ENCODE measurements around the gene MPDZ. TPM values are rescaled to one million over a fixed set of nuclear protein-coding genes. Genes with fewer than 3 reads are reported as not detected.

MPDZ gene, protein sequence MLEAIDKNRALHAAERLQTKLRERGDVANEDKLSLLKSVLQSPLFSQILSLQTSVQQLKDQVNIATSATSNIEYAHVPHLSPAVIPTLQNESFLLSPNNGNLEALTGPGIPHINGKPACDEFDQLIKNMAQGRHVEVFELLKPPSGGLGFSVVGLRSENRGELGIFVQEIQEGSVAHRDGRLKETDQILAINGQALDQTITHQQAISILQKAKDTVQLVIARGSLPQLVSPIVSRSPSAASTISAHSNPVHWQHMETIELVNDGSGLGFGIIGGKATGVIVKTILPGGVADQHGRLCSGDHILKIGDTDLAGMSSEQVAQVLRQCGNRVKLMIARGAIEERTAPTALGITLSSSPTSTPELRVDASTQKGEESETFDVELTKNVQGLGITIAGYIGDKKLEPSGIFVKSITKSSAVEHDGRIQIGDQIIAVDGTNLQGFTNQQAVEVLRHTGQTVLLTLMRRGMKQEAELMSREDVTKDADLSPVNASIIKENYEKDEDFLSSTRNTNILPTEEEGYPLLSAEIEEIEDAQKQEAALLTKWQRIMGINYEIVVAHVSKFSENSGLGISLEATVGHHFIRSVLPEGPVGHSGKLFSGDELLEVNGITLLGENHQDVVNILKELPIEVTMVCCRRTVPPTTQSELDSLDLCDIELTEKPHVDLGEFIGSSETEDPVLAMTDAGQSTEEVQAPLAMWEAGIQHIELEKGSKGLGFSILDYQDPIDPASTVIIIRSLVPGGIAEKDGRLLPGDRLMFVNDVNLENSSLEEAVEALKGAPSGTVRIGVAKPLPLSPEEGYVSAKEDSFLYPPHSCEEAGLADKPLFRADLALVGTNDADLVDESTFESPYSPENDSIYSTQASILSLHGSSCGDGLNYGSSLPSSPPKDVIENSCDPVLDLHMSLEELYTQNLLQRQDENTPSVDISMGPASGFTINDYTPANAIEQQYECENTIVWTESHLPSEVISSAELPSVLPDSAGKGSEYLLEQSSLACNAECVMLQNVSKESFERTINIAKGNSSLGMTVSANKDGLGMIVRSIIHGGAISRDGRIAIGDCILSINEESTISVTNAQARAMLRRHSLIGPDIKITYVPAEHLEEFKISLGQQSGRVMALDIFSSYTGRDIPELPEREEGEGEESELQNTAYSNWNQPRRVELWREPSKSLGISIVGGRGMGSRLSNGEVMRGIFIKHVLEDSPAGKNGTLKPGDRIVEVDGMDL (N-terminal part only)
- 130 and 175 TPM in 2 replicates for total RNA-seq

DNA sequence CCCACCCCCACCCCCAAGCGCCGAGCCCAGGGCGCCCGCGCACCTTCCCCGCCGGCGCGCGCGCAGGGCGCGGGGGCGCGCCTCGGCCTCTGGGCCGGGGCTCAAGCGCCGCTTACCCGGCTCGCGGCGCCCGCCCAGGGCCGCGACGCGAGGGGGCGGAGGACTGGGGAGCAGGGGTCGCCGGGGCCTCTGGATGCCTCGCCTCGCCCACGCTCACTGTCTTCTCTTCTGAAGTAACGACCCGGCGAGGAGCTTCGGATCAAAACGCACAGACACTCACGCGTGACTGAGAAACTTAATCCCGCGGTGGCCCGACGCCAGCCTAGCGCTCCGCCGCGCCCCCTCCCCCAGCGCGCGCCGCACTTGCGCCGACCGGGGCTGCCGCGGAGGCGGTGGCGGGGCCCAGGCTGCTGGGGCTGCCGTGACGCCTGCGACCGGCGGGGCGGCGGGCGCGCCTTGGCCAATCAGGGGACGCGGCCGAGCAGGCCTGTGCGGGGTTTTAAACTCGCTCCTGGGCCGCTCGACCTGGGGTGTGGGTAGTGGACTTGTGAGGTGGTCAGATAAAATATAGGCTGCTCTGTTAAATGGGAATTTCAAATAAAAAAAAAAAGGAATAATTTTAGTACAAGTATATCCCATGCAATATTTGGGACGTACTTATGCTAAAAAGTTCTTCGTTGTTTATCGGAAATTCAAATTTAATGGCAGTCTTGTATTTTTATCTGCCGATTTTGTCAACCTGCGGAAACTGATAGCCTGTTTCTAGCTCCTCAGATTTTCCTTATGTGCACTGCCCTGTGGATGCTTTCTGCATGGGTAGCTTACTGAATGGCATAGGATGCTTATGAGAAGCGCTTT is at the start of gene MPDZ:
TSS of gene MPDZ (minus strand) at position 409 of the 858 bp plus-strand sequence. CDS start 29,377 bp downstream, outside the sequence.
- DNase-seq: peak; percentile 84

DNA sequence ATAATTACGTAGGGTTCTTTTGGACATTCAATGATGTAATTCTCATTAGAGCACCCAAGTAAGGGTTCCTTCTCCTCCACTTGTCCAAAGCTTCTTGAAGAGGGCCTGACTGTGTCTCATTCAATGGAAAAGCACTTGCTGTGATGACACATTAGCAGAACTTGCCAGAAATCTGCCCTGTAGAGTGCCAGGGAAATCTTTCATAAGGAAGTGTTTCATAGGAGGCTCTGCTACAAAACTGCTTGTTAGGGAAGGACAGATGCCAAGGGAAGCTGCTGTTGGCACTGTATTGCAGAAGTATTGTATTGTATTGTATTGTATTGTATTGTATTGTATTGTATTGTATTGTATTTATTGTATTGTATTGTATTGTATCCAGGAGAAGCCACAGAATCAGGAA is 45.5 kb upstream of the MPDZ start:
- DNase-seq: peak; percentile 61

DNA sequence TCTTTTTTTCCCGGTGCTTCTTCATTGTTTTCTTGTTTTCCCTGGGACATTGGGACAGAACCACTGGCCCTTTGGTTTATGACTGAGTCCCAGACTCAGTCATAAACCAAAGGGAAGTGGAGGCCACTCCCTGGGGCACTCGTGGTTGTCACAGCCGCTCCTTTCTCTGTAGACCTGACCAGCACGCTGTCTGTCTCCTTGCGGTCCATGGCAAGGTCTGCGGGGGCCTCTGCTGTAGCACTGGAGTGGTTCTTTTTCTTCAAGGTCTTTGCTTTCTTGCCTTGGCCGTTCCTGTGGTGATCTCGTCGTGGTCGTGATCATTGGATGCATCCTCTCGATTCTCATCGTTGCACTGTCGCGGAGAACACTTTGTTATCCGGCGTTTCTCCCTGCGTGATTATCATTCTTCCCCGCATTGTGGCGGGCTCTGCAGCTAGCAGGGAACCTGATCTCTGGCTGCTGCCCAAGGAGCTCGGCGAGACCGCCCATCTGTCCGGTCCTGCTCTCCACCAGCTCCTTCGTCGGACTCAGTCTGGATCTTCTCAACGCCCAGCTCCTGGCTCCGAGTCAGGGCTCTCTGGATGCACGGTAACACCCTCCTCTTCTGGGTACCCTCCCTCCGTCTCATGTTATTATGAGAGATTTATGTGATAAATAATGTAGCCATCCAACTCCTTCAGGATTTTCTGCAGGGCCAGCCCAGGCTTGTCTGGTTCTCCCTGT is 43.5 kb upstream of the MPDZ start:
- no peak for DNase-seq

DNA sequence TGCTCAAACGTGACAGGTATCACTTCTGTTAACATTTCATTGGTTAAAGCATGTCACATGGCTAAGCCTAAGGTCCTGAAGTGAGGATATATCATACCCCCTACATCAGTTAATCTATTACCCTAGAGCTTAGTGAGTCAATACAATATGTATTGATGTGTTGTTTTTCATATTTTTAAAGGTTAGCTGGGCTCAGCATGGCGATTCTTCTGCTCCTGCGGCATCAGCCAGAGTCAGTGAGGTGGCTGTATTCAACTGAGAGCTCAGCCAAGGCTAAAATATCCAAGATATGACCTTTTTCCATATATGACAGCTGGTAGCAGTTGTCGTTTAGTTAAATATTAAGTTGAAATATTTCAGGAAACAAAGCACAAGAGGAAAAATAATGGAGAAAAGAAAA is 38.5 kb upstream of the MPDZ start:
- DNase-seq: no peak

DNA sequence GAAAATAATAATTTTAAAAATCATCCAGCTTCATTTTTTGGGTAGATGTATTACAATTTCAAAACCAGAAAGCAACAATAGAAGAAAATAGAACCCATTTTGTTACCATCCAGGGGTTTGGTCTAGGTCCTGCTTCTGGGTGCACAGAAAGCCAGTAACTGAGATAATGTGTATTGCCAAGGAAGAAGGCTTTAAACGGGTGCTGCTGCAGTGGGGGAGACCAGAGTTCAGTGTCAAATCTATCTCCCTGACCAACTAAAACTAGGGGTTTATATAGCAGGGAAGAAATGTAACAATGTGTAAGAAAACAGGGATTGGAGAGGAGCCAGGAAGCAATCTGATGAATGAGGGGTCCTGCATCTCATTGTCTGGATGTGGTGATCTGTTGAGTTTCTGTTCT is 17.5 kb upstream of the MPDZ start:
- DNase-seq: no peak

DNA sequence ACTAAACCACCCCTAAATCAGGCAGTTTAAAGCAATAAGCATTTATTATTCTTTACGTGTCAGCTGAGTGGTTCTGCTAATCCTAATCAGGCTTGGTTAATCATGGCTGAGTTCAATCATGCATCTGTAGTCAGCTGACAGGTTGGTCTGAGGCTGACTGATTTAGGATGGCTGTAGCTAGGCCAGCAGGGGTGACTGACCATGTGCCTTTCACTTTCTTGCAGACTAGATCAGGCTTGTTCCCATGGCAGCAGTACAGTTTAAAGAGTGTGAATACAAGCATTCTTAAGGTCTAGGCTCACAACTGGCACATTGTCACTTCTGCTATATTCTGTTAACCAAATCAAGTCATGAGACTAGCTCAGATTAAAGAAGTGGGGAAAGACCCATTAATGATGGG is 16.1 kb upstream of the MPDZ start:
- DNase-seq: no peak

DNA sequence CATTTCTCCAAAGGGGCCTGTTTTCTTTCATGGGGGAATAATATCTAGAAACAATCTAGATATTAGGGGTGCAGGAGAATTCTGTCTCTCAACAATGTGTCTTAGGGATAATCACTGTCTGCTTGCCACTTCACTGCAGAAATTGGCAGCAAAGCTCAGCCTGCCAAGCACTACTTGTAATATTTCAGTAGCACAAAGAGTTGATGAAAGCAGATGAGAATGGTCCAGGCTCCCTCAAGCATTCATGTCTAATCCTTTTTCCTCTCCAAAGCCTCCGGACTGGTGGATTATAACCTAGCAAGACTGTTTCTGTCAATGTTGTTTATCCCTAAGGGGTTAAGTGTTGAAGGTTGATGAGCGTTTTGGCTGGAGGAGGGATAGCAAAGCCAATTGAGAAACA is 13.3 kb upstream of the MPDZ start:
- no peak for DNase-seq

DNA sequence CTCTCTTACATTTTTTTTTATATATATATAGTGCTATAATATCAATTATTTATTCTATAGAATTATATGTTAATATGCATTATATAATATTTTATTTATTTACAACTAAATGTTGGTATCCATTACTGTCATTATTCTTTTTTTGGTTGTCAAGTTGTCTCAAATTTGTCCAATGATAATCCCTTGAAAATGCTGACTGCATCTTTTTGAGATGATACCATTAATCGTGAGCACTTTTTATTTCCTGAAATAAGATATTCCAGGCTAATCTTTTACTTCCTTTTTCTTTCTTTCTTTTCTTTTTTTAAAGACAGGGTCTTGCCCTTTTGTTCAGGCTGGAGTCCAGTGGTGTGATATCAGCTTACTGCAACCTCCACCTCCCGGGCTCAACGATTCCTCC is 12.7 kb upstream of the MPDZ start:
- no peak for DNase-seq

DNA sequence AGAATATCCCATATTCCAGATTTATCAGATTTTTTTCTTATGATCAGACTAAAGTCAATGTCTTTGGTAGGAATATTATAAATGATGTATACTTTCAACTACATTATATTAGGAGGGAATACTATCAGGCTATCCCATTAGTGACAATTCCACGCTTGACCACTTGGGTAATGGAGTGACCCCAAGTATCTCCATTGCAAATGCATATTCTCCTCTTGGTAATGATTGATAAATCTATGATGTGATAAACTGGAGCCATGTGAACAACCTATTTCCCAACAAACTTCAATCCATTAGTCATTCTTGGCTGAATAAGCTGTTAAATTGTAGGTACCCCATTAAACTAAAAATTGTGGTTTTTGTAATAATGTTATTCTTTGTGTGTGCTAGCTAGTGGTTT is 12.2 kb upstream of the MPDZ start:
- DNase-seq: no peak

DNA sequence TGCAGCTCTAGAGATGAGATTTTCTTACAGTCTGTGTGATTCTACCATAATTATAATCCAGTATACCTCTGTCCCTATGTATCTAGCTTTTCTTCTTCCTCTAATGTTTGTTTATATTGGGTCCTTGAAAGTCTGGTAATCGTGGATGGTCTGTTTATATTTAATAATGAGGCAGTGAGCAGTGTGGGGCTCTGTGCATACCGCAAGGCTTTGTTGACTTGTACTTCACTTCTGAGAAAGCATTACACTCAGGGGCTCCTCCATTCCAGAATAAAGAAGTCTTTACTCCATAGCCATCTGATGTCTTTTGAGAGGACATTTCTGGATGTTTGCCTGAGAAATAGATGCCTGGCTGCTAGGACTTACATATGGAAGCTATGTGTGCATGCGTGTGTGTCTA is 4.5 kb upstream of the MPDZ start:
- DNase-seq: no peak

DNA sequence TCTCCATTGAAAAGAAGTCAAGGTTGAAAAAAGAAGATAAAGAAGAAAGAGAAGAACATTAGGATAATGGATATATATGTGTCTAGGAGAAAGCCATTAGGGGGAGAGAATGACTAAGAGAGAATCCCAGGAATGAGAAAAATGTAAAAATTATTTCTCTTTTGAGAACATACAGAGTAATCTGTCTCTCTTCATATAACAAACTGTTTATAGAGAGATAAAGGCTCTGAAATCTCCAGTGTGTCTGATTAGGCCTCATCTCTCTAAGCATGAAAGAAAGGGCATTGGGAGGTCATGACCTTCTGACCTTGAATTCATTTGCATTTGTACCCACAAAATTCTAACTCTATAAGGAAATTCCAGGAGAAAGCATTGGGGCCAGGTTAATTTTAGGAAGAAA is 3.5 kb upstream of the MPDZ start:
- DNase-seq: no peak

DNA sequence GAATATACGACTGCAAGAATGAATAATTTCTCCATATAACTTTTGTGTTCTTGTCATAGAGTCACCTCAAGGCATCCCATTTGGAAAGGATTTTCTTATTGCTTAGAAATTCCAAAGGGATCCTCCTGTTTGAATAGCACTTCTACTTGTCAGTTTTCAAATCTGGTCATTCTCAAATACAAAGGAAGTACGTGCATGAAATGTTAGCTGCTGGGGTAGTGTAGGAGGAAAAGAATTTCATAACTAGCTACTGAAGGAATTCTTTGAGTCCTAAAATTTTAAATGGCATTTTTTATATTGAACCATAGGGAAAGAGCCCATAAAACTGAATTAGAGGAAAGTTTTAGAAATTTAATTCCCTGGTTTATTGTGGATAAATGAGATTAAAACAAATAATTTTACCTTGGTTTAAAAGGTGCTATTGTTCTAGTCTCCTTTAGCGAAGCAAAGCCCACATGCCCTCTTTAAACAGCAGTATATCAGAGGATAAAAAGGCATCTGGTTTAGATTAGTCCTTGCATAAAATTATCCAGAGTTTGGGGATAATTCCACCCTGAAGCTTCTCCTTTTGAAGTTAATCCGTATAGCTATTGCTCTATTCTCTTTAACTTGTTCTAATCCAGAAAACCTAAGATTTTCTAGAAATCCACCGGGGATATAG is 2.0 kb upstream of the MPDZ start:
- no peak for DNase-seq

DNA sequence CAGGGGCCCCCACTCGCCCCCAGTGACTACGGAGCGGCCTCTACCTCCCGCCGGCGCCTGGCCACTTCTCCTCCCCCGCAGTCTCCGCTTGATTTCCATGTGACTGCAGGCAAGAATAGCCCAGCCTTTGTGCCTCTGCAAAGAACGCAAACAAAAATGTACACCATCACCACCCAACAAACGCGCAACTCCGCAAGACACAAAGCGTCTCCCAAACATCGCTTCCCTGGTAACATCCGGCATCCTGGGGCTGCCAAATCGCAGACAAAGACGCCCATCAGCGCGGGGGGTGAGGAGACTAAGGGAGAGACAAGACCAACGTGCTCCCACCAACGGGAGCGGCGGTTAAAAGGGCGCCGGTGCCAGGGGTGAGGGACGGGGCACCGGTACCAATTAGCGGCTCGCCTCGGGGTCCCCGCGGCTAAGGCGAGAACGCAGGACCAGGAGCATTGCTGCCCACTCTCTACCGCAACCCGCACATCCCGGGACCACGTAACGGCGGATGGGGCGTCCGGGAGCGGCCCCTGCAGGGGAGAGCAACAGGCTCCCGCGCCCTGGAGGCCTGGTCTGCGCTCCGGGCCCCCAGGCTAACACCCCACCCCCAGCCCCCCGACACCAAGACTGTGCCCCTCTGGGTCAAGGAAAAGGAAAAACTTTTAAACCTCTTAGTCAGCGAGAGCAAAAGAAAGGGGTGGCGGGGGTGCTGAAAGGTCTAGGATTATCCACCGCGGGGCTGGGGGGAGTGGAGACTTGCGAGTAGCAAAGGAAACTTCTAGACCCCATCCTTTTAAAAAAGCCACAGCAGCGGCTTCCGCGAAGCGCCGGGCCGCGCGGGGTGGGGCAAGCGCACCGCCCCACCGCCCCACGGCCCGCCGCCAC is 885 bp downstream of the MPDZ start:
- peak; percentile 80 for DNase-seq

DNA sequence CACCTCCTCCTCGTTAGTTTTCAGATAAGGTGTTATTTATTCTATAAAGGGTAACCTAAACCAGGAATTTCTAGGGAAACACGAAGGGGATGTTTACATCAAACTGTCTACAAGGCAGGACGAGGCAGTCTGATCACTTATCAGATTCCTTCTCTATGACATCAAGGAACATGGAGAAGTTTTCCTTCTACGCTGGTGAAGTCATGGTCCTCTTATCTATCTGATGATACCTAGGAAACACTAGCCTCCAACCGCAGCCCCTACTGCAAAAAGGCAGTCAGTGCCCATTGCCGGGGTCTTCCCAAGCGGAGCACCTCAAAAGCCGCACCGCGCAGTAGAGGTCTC is 1.5 kb downstream of the MPDZ start:
- DNase-seq: peak; percentile 72

DNA sequence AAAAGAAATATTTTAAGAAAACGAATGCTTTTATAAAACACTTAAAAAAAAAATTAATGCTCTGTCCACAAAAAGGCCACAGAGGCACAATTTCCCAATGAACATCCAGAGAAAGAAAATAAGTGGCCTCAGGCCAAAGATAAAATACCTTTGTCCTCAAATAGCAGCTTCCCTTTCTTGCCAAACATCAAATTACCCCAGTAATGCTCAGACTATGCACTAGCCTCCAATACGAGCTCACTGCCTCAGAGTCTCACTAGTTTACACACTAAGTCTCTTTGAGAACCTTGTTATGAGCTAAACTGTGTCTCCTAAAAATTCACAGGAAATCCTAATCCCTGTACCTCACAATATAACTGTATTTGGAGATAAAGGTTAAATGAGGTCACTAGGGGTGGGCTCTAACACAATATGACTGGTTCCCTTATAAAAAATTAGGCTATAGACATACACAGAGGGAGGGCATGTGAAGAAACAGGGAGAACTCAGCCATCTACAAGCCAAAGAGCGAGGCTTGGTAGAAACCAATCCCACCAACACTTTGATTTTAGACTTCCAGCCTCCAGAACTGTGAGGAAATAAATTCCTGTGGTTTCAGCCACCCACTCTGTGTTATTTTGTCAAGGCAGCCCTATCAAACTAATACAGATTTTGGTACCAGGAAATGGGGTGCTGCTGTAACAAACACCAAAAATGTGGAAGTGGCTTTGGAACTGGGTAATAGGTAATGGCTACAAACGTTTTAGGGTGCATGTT is 4.4 kb downstream of the MPDZ start:
- peak; percentile 60 for DNase-seq

DNA sequence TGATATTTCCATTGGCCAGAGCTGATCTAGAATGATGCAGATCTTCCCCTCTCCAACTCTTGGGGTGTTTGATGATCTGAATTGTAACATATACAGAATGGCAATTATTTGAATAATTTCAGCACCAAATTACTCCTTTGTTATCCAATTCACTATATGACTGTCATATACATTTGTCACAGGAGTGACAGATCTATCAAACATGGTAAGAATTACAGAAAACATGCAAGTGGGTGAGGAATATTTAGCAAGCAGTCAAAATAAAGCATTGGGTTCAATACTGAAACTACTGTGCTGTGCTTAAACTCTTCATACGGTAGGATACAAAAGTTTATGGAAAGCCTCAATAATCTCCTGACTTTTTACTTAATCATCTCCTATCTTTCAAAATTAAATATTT is 8.8 kb downstream of the MPDZ start:
- DNase-seq: no peak

DNA sequence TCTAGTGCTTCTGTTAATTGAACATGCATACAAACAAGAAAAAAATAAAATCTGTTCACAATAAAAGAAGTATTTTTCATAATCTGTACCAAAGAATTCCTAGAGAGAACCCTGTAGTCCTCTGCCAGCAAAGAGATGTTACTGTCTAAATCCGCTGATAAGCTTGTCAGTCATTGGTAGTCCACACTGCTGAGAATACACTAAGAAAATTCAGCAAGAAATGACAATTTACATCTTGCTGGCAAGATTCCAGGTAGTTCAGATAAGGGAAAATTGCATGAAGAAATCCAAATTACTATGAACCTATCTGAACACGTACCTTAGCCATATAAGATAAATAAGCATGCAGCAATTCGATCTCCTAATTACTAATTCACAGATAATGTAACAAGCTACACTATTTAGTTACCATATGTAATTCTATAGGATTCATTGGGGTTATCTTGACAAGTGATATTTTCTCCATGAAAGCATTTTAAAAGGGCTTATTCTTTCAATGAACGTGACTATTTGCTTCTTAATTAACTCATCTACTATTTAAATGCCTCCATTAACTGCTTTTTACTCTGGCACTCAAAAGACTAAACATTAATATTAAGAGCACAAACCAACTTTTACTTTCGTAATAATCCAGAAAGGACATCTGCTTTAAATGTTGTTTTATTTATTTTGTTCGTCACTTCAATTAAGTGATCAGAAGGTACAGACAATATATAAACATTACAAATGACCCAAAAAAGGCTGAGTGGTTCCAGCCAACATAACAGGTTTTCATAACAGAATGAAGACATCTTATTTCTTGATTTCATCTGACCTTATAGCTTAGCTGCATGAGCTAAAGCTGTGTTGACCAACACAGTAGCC is 9.7 kb downstream of the MPDZ start:
- DNase-seq: no peak

DNA sequence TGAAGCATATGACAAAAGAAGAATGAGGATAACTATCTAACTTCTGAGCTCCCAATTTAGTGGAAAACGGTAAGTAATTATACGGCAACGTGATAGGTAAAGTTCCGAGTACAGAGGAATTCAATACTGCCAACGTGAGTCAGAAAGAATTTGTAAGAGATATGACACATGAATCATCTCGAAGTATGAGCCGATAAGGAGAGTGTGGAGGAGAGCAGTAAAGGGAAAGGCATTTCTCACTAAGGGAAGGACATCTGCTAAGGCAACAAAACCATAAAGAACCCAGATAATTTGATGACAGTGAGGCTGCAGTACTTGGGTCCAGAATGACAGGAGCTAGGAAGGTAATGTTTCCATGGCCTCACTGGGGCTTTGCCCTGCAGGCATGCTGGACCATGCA is 11.0 kb downstream of the MPDZ start:
- DNase-seq: peak; percentile 71

All from dermis blood vessel endothelial cell (primary cell).